COLO829 (cell line): Measurements from ENCODE around the gene WDR18.

Experiments
- DNase-seq: peaks from one replicate; pipeline ENCODE4 v3.0.0; 2012; ENCODE audit warnings: low spot score

WDR18 gene

DNA sequence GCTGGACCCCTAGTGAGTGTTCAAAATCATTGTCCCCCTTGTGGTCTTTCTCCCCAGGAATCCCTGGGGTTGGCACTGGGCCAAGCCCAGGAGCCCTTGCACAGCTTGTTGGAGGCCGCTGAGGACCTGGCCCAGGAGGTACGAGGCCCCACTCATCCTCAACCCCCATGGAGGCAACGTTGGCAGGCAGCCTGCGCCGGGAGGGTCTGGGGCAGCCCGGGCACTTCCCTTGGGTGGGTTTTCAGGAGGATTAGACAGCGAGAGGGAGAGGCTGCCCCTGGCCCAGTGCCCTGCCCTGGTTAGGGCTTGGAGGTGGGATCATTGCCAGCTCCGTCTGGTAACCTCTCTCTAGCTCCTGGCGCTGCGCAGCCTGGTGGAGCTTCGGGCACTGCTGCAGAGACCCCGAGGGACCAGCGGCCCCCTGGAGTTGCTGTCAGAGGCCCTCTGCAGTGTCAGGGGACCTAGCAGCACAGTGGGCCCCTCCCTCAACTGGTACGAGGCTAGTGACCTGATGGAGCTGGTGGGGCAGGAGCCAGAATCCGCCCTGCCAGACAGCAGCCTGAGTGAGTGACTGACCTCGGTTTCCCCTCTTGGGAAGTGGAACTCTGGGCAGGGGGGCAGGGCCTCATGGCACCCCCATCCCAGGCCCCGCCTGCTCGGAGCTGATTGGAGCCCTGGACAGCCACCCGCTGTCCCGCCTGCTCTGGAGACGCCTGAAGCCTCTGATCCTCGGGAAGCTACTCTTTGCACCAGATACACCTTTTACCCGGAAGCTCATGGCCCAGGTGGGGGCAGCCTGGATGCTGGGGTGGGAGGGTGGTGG is 58.8 kb downstream of the WDR18 start:
- no peak for DNase-seq
